Kidney glomerular epithelial cell (primary cell): ENCODE data around the gene CD151.

Experiments
- DNase-seq: peaks from one replicate; lab custom pipeline; 2025; lab: John Stamatoyannopoulos, UW

CD151 gene

GRCh38 chr11:797296-798092 is 35.3 kb upstream of the CD151 start:
- peak; percentile 81 for DNase-seq

- DNase-seq = peak; percentile 52
Observed at GRCh38 chr11:798093-798713, 34.5 kb upstream of the CD151 start, which contains the start of gene SLC25A22. Gene SLC25A22 (minus strand): TSS chr11:798281. CDS start chr11:795006, 3,275 bp downstream.

GRCh38 chr11:799641-800316 is 33.0 kb upstream of the CD151 start:
- DNase-seq = no peak

GRCh38 chr11:800473-800872 is 32.3 kb upstream of the CD151 start:
- DNase-seq = no peak

GRCh38 chr11:801097-801780 is 31.5 kb upstream of the CD151 start:
- DNase-seq = no peak

- no peak for DNase-seq
Observed at GRCh38 chr11:802018-802617, 30.6 kb upstream of the CD151 start.

GRCh38 chr11:802693-803466 is 29.9 kb upstream of the CD151 start:
- DNase-seq = no peak

GRCh38 chr11:803467-803742 is 29.3 kb upstream of the CD151 start:
- DNase-seq = no peak

- no peak for DNase-seq
Observed at GRCh38 chr11:803770-804598, 28.8 kb upstream of the CD151 start.

GRCh38 chr11:804599-804964 is 28.2 kb upstream of the CD151 start:
- DNase-seq = no peak

GRCh38 chr11:808427-809286 is 24.1 kb upstream of the CD151 start:
- no peak for DNase-seq

- DNase-seq = peak; percentile 93
Observed at GRCh38 chr11:809287-810039, 23.3 kb upstream of the CD151 start, which contains the start of gene RPLP2. Gene RPLP2 (plus strand): TSS chr11:809967. CDS start chr11:810235, 268 bp downstream.

- DNase-seq = no peak
Observed at GRCh38 chr11:810040-810567, 22.6 kb upstream of the CD151 start.

GRCh38 chr11:811446-812245 is 21.1 kb upstream of the CD151 start:
- DNase-seq = no peak

- no peak for DNase-seq
Observed at GRCh38 chr11:812390-812789, 20.4 kb upstream of the CD151 start.

- DNase-seq = no peak
Observed at GRCh38 chr11:813072-813455, 19.7 kb upstream of the CD151 start.

- DNase-seq = no peak
Observed at GRCh38 chr11:813456-814096, 19.2 kb upstream of the CD151 start.
